OCI-LY3 (cell line): ENCODE data around the gene DCST1.

Experiments used
- CTCF ChIP-seq: fragments of 200-600, 300-600 bp; sonication (generic); IDR thresholded peaks from 2 replicates; pipeline ENCODE4 v1.5.1; 2014; ENCODE audit warnings: antibody characterized with exemption, low read length, low read depth
- EZH2phosphoT487 ChIP-seq: fragments of 200-600 bp; shearing (Covaris generic); IDR thresholded peaks from 2 replicates; pipeline ENCODE4 v1.6.1; 2018; ENCODE audit warnings: antibody characterized with exemption, mixed run types, low read depth

GRCh38 chr1:155006601-155007101 is 27.0 kb upstream of the DCST1 start:
- no peak for TF ChIP-seq CTCF
- TF ChIP-seq EZH2phosphoT487, result no peak
